GM21717 (cell line): ENCODE data around the gene YPEL2.

Experiments
- ATAC-seq: cut with Tn5 transposase; IDR thresholded peaks from one replicate; pipeline ENCODE4 v1.9.1; 2021; ENCODE audit warnings: mild to moderate bottlenecking, moderate library complexity; ENCODE audit not compliant: unreplicated experiment

The YPEL2 gene

GRCh38 chr17:59428916-59429485, 97.5 kb downstream of the YPEL2 start:
- ATAC-seq, result no peak

- no peak for ATAC-seq
These were observed 100.1 kb downstream of the YPEL2 start for GRCh38 chr17:59431601-59432000.

- ATAC-seq, result no peak
These were observed 101.2 kb downstream of the YPEL2 start for GRCh38 chr17:59432657-59433056.

GRCh38 chr17:59433586-59433985, 102.1 kb downstream of the YPEL2 start:
- ATAC-seq, result no peak

- no peak for ATAC-seq
These were observed 103.0 kb downstream of the YPEL2 start for GRCh38 chr17:59434429-59434828.

GRCh38 chr17:59435238-59435637, 103.8 kb downstream of the YPEL2 start:
- ATAC-seq, result no peak

GRCh38 chr17:59436900-59437299, 105.4 kb downstream of the YPEL2 start:
- ATAC-seq, result no peak

- ATAC-seq, result no peak
These were observed 106.4 kb downstream of the YPEL2 start for GRCh38 chr17:59437791-59438281.

- no peak for ATAC-seq
These were observed 107.8 kb downstream of the YPEL2 start for GRCh38 chr17:59439262-59439661.

GRCh38 chr17:59439741-59440211, 108.3 kb downstream of the YPEL2 start:
- no peak for ATAC-seq

GRCh38 chr17:59440757-59441463, 109.5 kb downstream of the YPEL2 start:
- ATAC-seq, result no peak

- no peak for ATAC-seq
These were observed 110.1 kb downstream of the YPEL2 start for GRCh38 chr17:59441464-59442096.

GRCh38 chr17:59443106-59443505, 111.7 kb downstream of the YPEL2 start:
- no peak for ATAC-seq
